ENCODE results near the gene SLC39A11.
A peak's percentile ranks its signal among the peaks of the same experiment; 100 is the strongest.

The SLC39A11 gene

GRCh38 chr17:72603420-72604242 lies 488.9 kb downstream of the SLC39A11 start:
- peak; percentile 56 for DNase-seq

- DNase-seq, result peak; percentile 57
These were observed 489.7 kb downstream of the SLC39A11 start for GRCh38 chr17:72602517-72603419.

GRCh38 chr17:72600934-72601333 lies 491.6 kb downstream of the SLC39A11 start:
- no peak for DNase-seq

- DNase-seq, result no peak
These were observed 492.6 kb downstream of the SLC39A11 start for GRCh38 chr17:72599891-72600290.

- DNase-seq, result no peak
These were observed 493.8 kb downstream of the SLC39A11 start for GRCh38 chr17:72598695-72599094.

GRCh38 chr17:72597354-72598087 lies 495.0 kb downstream of the SLC39A11 start:
- DNase-seq, result no peak
